HG02642 (cell line): ENCODE results near the gene OPN4.

Experiments
- ATAC-seq: cut with Tn5 transposase; IDR thresholded peaks from one replicate; pipeline ENCODE4 v1.9.1; 2021; ENCODE audit warnings: mild to moderate bottlenecking; ENCODE audit not compliant: unreplicated experiment, poor library complexity

OPN4 gene

GRCh38 chr10:86693721-86694369, 39.5 kb downstream of the OPN4 start:
- no peak for ATAC-seq

GRCh38 chr10:86698207-86698940, 44.0 kb downstream of the OPN4 start:
- no peak for ATAC-seq

DNA sequence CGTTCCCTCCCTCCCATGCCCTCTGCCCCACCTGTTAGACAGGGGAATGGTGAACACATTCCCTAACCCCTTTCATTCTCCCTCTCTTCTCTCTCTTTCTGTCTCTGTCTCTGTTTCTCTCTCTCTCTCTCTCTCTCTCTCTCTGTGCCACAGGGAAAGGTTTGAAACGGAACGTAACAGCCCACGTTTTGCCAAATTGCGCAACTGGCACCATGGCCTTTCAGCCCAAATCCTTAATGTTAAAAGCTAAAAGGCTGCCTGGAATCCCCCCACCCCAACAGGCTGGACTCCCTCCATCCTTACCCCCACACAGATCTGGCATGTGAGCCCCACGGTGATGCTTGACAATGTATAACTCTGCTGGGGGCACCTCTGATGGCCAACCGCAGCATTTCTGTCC, 44.8 kb downstream of the OPN4 start:
- no peak for ATAC-seq

GRCh38 chr10:86699541-86699940, 45.2 kb downstream of the OPN4 start:
- no peak for ATAC-seq

GRCh38 chr10:86699991-86700840, 45.9 kb downstream of the OPN4 start:
- ATAC-seq = no peak

- ATAC-seq = no peak
Observed at GRCh38 chr10:86700851-86701617, 46.7 kb downstream of the OPN4 start.

DNA sequence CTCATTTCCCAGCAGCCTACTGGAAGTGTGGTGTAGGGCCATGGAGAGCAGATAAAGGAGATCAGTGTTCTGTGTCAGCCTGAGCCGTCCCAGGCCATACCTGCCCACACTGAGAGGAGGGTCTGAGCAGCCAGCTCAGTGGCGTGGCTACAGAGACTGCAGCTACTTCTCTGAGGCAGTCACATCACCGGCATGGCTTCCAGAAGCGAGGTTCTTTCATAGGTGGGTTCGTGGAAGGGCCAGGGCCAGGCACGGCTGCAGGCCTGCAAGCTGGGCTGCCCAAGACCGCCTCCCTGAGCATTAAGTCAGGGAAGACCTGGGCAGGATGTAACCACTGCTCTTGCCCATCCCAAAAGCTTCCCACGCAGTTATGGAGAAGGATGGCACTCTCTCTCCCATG, 48.8 kb downstream of the OPN4 start:
- no peak for ATAC-seq

DNA sequence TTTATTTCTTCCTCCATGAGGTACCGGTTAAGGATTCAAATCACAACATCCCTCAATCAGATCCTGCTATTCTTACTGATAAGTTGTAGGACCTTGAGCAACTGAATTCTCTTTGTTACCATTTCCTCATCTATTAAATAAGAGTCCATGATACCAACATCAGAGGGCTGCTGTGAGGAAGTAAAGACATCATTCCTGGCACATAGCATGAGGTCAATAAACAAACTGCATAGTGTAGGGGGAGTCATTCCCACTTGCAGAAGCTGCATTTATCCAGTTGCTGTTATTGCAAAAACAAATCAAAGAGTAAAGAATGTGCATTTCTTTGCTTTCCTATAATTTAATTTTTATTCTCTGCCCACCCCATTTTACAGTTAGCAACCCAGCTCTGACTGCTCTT, 50.8 kb downstream of the OPN4 start:
- ATAC-seq = no peak

DNA sequence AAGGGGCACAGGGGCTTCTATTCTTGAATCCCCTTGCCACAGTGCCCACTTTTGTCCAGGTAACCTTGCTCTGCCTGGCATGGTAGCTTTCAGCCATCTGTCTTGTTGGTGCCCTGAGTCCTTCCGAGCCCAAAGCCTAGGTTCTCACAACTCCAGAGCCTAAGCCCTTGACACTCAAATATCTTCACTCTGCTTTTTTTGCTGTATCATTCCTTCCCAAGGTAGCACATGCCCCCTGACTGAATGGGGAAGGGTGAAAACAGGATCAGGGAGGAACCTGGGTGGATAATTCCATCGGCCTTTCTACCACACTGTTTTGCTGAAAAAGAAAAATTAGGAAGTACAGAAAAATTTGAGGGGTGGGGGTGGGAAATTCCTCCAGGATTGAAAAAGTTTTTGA, 51.6 kb downstream of the OPN4 start:
- no peak for ATAC-seq

DNA sequence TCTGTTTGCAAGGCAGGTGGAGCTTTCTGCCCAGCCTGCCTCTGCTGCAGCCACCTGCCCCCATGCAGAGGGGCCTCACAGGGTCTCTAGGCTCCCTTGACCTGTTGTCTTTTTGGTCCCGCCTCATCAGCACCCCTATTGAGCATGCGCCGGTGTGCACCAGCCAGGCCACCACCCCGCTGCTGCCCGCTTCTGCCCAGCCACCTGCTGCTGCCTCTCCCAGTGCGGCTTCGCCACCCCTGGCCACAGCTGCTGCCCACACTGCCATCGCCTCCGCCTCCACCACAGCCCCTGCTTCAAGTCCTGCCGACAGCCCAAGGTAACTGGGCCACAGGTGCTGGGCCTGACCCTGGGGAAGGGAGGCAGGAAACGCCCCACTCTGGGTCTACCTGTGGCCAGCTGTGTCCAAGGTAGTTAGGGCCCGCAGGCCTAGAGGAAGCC, 52.1 kb downstream of the OPN4 start:
- no peak for ATAC-seq

DNA sequence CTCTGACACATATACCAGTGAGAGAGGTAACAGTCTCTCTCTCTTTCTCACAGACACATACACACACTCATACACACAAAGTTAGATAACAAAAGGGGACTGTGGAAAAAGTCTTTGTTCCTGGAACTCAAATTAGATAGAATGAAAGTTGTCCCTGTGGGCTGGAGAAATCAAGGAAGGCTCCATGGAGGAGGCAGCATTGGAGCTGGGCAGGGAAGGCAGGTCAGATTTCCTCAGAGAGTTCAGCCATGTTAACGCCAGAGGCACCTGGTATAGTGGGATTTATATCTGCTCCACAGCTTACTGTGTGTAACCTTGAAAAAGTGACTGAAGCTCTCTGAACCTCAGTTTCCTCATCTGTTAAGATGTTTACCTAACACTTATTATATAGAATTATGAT, 52.6 kb downstream of the OPN4 start:
- ATAC-seq = no peak

- ATAC-seq = no peak
Observed at GRCh38 chr10:86707505-86707904, 53.2 kb downstream of the OPN4 start.

GRCh38 chr10:86708068-86708782, 53.9 kb downstream of the OPN4 start:
- no peak for ATAC-seq

GRCh38 chr10:86708783-86709380, 54.5 kb downstream of the OPN4 start:
- no peak for ATAC-seq

GRCh38 chr10:86709396-86710185, 55.2 kb downstream of the OPN4 start:
- ATAC-seq = no peak

- ATAC-seq = peak; percentile 89
Observed at GRCh38 chr10:86710987-86711512, 56.7 kb downstream of the OPN4 start.

DNA sequence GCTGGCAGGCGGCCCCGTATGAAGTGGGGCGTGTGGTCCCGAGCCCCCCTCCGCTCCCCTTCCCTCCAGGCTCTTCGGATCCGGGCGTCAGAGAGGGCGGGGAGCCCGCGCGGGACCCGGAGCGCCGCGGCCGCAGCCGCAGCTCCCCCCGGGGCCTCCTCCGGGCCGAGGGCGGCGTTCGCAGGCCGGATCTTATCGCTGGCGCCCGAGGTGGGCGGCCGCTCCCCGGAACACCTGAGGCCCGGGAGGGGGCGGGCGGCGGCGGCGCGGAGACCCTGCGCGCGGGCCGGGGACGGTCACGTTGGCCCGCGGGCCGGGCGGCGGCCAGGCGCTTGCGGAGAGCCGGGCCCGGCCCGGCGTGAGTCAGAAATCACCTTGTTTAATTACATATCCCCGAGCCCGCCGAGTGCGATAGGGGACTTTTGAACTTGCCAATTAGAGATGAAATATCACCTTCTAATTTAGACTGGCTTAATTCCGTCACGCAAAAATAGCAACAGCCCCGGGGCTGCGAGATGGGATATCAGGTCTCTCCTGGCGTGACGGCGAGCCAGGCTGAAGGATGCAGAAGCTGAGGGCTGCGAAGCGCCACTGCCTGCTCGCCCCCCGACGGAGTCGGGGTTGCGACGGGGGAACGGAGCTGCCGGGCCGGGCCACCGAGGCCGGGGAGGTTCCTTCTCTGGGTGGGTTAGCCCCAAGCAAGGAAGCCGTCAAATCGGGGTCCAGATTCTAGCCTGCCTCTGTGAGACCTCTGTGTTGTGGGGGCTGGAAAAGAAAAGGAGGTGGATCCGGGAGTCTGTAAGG, 57.4 kb downstream of the OPN4 start:
- ATAC-seq = peak; percentile 56

GRCh38 chr10:86712317-86712707, 58.0 kb downstream of the OPN4 start:
- peak; percentile 9 for ATAC-seq
